WTC11 (cell line): Measurements from ENCODE around the gene ACTN2. TPM values are rescaled to one million over a fixed set of nuclear protein-coding genes. Genes with fewer than 3 reads are reported as not detected.

Source experiments
- ATAC-seq: fragments of 200-7000 bp; cut with Tn5 transposase; 2 replicates; pipeline ENCODE4 v1.10.0; 2021; ENCODE audit warnings: mild to moderate bottlenecking, moderate library complexity
- CTCF ChIA-PET: fragments of 300-600 bp; sonication (Branson Sonifier 250); formaldehyde crosslinking; loops from one replicate; lab custom pipeline; 2021; ENCODE audit warnings: antibody characterized with exemption; lab: Charles Lee
- POLR2A ChIA-PET: fragments of 350-600 bp; sonication (Branson Sonifier 250); formaldehyde crosslinking; loops from one replicate; lab custom pipeline; 2021; ENCODE audit warnings: antibody characterized with exemption; lab: Charles Lee
- DNase-seq: peaks from one replicate; pipeline ENCODE4 v3.0.0; 2021; ENCODE audit warnings: low spot score
- H3K27ac Mint-ChIP-seq: 2 replicates; pipeline ENCODE4 v1.8.0; 2021; ENCODE audit warnings: mixed read lengths
- H3K27me3 Mint-ChIP-seq: 2 replicates; pipeline ENCODE4 v1.8.0; 2021; ENCODE audit warnings: low read depth, mild to moderate bottlenecking, moderate library complexity, mixed read lengths
- H3K36me3 Mint-ChIP-seq: 2 replicates; pipeline ENCODE4 v1.8.0; 2021; ENCODE audit warnings: mixed read lengths
- H3K4me1 Mint-ChIP-seq: 2 replicates; pipeline ENCODE4 v1.8.0; 2022; ENCODE audit warnings: mixed read lengths
- H3K4me3 Mint-ChIP-seq: 2 replicates; pipeline ENCODE4 v1.8.0; 2021; ENCODE audit warnings: mild to moderate bottlenecking, moderate library complexity, mixed read lengths
- H3K9me3 Mint-ChIP-seq: 2 replicates; pipeline ENCODE4 v1.8.0; 2021; ENCODE audit warnings: mixed read lengths
- ATF2 ChIP-seq: sonication (generic); formaldehyde crosslinking; IDR thresholded peaks from 2 replicates; pipeline ENCODE4 v1.8.1; 2022; ENCODE audit warnings: low read depth, missing genetic modification reagents, borderline replicate concordance
- CTCF ChIP-seq: fragments of 200-600 bp; IDR thresholded peaks from 2 replicates; pipeline ENCODE4 v1.8.0; 2022; ENCODE audit warnings: antibody characterized with exemption
- E2F1 ChIP-seq: sonication (generic); formaldehyde crosslinking; IDR thresholded peaks from 2 replicates; pipeline ENCODE4 v1.8.0; 2022; ENCODE audit warnings: mild to moderate bottlenecking, missing genetic modification reagents
- E2F4 ChIP-seq: sonication (generic); formaldehyde crosslinking; IDR thresholded peaks from 2 replicates; pipeline ENCODE4 v1.8.1; 2022; ENCODE audit warnings: low read depth, mild to moderate bottlenecking, moderate library complexity, missing genetic modification reagents, borderline replicate concordance
- ERG ChIP-seq: fragments of 250-450 bp; sonication (Bioruptor Pico); IDR thresholded peaks from 2 replicates; pipeline ENCODE4 v1.8.0; 2021; ENCODE audit warnings: mild to moderate bottlenecking
- FOXJ3 ChIP-seq: sonication (generic); formaldehyde crosslinking; IDR thresholded peaks from 2 replicates; pipeline ENCODE4 v1.9.0; 2021; ENCODE audit warnings: missing genetic modification reagents, mild to moderate bottlenecking, borderline replicate concordance
- FOXP4 ChIP-seq: sonication (generic); formaldehyde crosslinking; IDR thresholded peaks from 2 replicates; pipeline ENCODE4 v1.8.0; 2022; ENCODE audit warnings: mild to moderate bottlenecking, missing genetic modification reagents
- GABPB1 ChIP-seq: sonication (generic); formaldehyde crosslinking; IDR thresholded peaks from 2 replicates; pipeline ENCODE4 v1.8.1; 2023; ENCODE audit warnings: mild to moderate bottlenecking, missing genetic modification reagents
- IRF2 ChIP-seq: sonication (generic); formaldehyde crosslinking; IDR thresholded peaks from 2 replicates; pipeline ENCODE4 v1.8.0; 2022; ENCODE audit warnings: low read depth, missing genetic modification reagents, borderline replicate concordance
- JUN ChIP-seq: sonication (generic); formaldehyde crosslinking; IDR thresholded peaks from 2 replicates; pipeline ENCODE4 v1.8.0; 2023; ENCODE audit warnings: mild to moderate bottlenecking, missing genetic modification reagents
- MLX ChIP-seq: sonication (generic); formaldehyde crosslinking; IDR thresholded peaks from 2 replicates; pipeline ENCODE4 v1.8.1; 2023; ENCODE audit warnings: mild to moderate bottlenecking, missing genetic modification reagents, moderate library complexity
- SP1 ChIP-seq: sonication (generic); formaldehyde crosslinking; conservative IDR thresholded peaks from 2 replicates; pipeline ENCODE4 v1.8.1; 2022; ENCODE audit warnings: missing genetic modification reagents
- TCF7 ChIP-seq: sonication (generic); formaldehyde crosslinking; IDR thresholded peaks from 2 replicates; pipeline ENCODE4 v1.8.0; 2022; ENCODE audit warnings: mild to moderate bottlenecking, low read depth, missing genetic modification reagents, moderate library complexity
- ZBTB43 ChIP-seq: sonication (generic); formaldehyde crosslinking; IDR thresholded peaks from 2 replicates; pipeline ENCODE4 v1.8.1; 2023; ENCODE audit warnings: mild to moderate bottlenecking, missing genetic modification reagents
- ZMAT4 ChIP-seq: fragments of 250-450 bp; sonication (Bioruptor Pico); IDR thresholded peaks from 2 replicates; pipeline ENCODE4 v1.9.0; 2021; ENCODE audit warnings: mild to moderate bottlenecking
- ZNF396 ChIP-seq: fragments of 250-450 bp; sonication (Bioruptor Pico); IDR thresholded peaks from 2 replicates; pipeline ENCODE4 v1.8.0; 2021; ENCODE audit warnings: mild to moderate bottlenecking, moderate library complexity, borderline replicate concordance
- ZNF671 ChIP-seq: fragments of 250-450 bp; sonication (Bioruptor Pico); IDR thresholded peaks from 2 replicates; pipeline ENCODE4 v1.8.0; 2021; ENCODE audit warnings: mild to moderate bottlenecking
- total RNA-seq: library from RNA; stranded (reverse); gene quantifications from 3 replicates; pipeline ENCODE4 v1.2.3, GENCODE V29; 2021

The ACTN2 gene
- total RNA-seq, 1 experiment from 2014 or later, result 2.0 TPM

GRCh38 chr1:236700903-236701302, 14.6 kb downstream of the ACTN2 start (continued):
- TF ChIP-seq FOXP4 (CRISPR knock-in tag), result no peak
- TF ChIP-seq ZBTB43, result no peak
- TF ChIP-seq, all 79 proteins: peak for 0

GRCh38 chr1:236701782-236702181, 15.5 kb downstream of the ACTN2 start:
- no peaks in the 10 kb centered on the region for H3K36me3 Mint-ChIP-seq
- H3K9me3 Mint-ChIP-seq, result no peaks in the 10 kb centered on the region
- ChIA-PET POLR2A (no interaction called here), CTCF (interaction anchor here (0.5 to 1.7 kb wide), 3 partner anchors 57 to 423 kb away, joined by 3 to 8 read pairs (median 3); no protein-coding TSS in a partner anchor)
- H3K4me3 Mint-ChIP-seq, result no peak overlapping the region
- TF ChIP-seq E2F1, result no peak
- TF ChIP-seq ZMAT4 (CRISPR knock-in tag), result no peak
- TF ChIP-seq GABPB1 (CRISPR knock-in tag), result no peak
- peaks cover 15% of the 10 kb centered on the region for H3K4me1 Mint-ChIP-seq
- ATAC-seq (no peak), DNase-seq (no peak)
- no peaks in the 10 kb centered on the region for H3K27me3 Mint-ChIP-seq
- H3K27ac Mint-ChIP-seq, result no peak overlapping the region

GRCh38 chr1:236702791-236703394, 16.6 kb downstream of the ACTN2 start:
- no peak for ATAC-seq
- H3K36me3 Mint-ChIP-seq, result no peaks in the 10 kb centered on the region
- H3K27me3 Mint-ChIP-seq, result no peaks in the 10 kb centered on the region
- peaks cover 15% of the 10 kb centered on the region for H3K4me1 Mint-ChIP-seq
- no peaks in the 10 kb centered on the region for H3K9me3 Mint-ChIP-seq
- no peak for DNase-seq
- ChIA-PET POLR2A (interaction anchor here (0.6 kb wide), 1 partner anchor 1043 kb away, joined by 4 read pairs; no protein-coding TSS in a partner anchor), CTCF (interaction anchor here (0.7 to 1.7 kb wide), 4 partner anchors 50 to 147 kb away, joined by 3 to 8 read pairs (median 5); no protein-coding TSS in a partner anchor)
- peak overlapping the region; percentile 45; the same call in 1 of the 2 replicates for H3K27ac Mint-ChIP-seq
- no peak overlapping the region for H3K4me3 Mint-ChIP-seq
- no peak for TF ChIP-seq ERG
- TF ChIP-seq MLX (CRISPR knock-in tag), result no peak
- no peak for TF ChIP-seq ZNF396 (CRISPR knock-in tag)
- no peak for TF ChIP-seq SP1 (CRISPR knock-in tag)
- no peak for TF ChIP-seq ZNF671
- TF ChIP-seq TCF7 (CRISPR knock-in tag), result no peak
- no peak for TF ChIP-seq E2F4
- no peak for TF ChIP-seq ATF2 (CRISPR knock-in tag)
- no peak for TF ChIP-seq CTCF
- TF ChIP-seq FOXJ3, result no peak
- no peak for TF ChIP-seq JUN
- TF ChIP-seq IRF2 (CRISPR knock-in tag), result no peak
